Adipose tissue (tissue), 3 donors: Measurements from ENCODE around the gene IZUMO4. TPM values are rescaled to one million over a fixed set of nuclear protein-coding genes. Genes with fewer than 3 reads are reported as not detected.

Source experiments
- H3K27ac ChIP-seq: one replicate; pipeline ENCODE4 v1.5.1; 2013; ENCODE audit warnings: low read depth, low read length
- WGBS, 3 donors: extraction: QIAGEN DNeasy Blood & Tissue Kit; methylation state at CpG; one replicate each; pipeline ENCODE4 v1.1.7; 2013; 5-methylcytosine and 5-hydroxymethylcytosine counted together
- polyA plus RNA-seq, 3 donors: library from polyadenylated mRNA; stranded (reverse); fragments of 200-250 nt; gene quantifications; one replicate each; pipeline ENCODE4 v1.2.3, GENCODE V29; 2013
- donor health status: healthy with polysubstance abuse.
- donor health status: Bipolar disorder and iron deficiency.
- donor health status: healthy.

The IZUMO4 gene
- polyA plus RNA-seq, 3 donors: 6.5 to 18.7 (median 17.0) TPM

GRCh38 chr19:2097886-2098327, 1.2 kb downstream of the IZUMO4 start:
- H3K27ac ChIP-seq: no peak overlapping the region
- WGBS, 3 donors: 68 to 83% (median 79%) methylated on average over 23 of the region's 23 CpGs

- no peak overlapping the region for H3K27ac ChIP-seq
- 79 to 81% (median 81%) methylated on average over 16 of the region's 16 CpGs for WGBS, 3 donors
Measured at GRCh38 chr19:2099054-2099501, 2.4 kb downstream of the IZUMO4 start.

GRCh38 chr19:2099937-2100718, 3.4 kb downstream of the IZUMO4 start:
- 92% methylated on average over 38 to 39 of the region's 39 CpGs for WGBS, 3 donors
- no peak overlapping the region for H3K27ac ChIP-seq

- WGBS, 3 donors: 84 to 95% (median 94%) methylated on average over 11 of the region's 11 CpGs
- no peak overlapping the region for H3K27ac ChIP-seq
Measured at GRCh38 chr19:2100719-2101061, 4.0 kb downstream of the IZUMO4 start.

- H3K27ac ChIP-seq: no peak overlapping the region
- 88 to 91% (median 89%) methylated on average over 43 to 45 of the region's 45 CpGs for WGBS, 3 donors
Measured at GRCh38 chr19:2101417-2102335, 5.0 kb downstream of the IZUMO4 start.

- 70 to 93% (median 87%) methylated on average over 20 of the region's 20 CpGs for WGBS, 3 donors
- no peak overlapping the region for H3K27ac ChIP-seq
Measured at GRCh38 chr19:2103045-2103707, 6.5 kb downstream of the IZUMO4 start.

GRCh38 chr19:2108251-2109016, 11.7 kb downstream of the IZUMO4 start:
- H3K27ac ChIP-seq: no peak overlapping the region
- 92 to 94% (median 93%) methylated on average over 23 of the region's 23 CpGs for WGBS, 3 donors

- WGBS, 3 donors: 83 to 90% (median 88%) methylated on average over 31 of the region's 31 CpGs
- no peak overlapping the region for H3K27ac ChIP-seq
Measured at GRCh38 chr19:2109046-2109864, 12.5 kb downstream of the IZUMO4 start.

GRCh38 chr19:2110822-2111221, 14.1 kb downstream of the IZUMO4 start:
- WGBS, 3 donors: 91 to 96% (median 94%) methylated on average over 13 of the region's 13 CpGs
- H3K27ac ChIP-seq: no peak overlapping the region

- H3K27ac ChIP-seq: no peak overlapping the region
- WGBS, 3 donors: 92 to 93% (median 93%) methylated on average over 22 of the region's 22 CpGs
Measured at GRCh38 chr19:2111425-2111824, 14.7 kb downstream of the IZUMO4 start.

- H3K27ac ChIP-seq: no peak overlapping the region
- 90 to 92% (median 91%) methylated on average over 20 of the region's 20 CpGs for WGBS, 3 donors
Measured at GRCh38 chr19:2111886-2112285, 15.2 kb downstream of the IZUMO4 start.

GRCh38 chr19:2112516-2113320, 16.0 kb downstream of the IZUMO4 start:
- H3K27ac ChIP-seq: no peak overlapping the region
- 82 to 90% (median 86%) methylated on average over 23 of the region's 23 CpGs for WGBS, 3 donors

GRCh38 chr19:2113439-2114211, 16.9 kb downstream of the IZUMO4 start:
- no peak overlapping the region for H3K27ac ChIP-seq
- 88 to 90% (median 88%) methylated on average over 19 to 24 of the region's 24 CpGs for WGBS, 3 donors

GRCh38 chr19:2114218-2114617, 17.5 kb downstream of the IZUMO4 start:
- H3K27ac ChIP-seq: no peak overlapping the region

GRCh38 chr19:2114821-2115220, 18.1 kb downstream of the IZUMO4 start:
- no peak overlapping the region for H3K27ac ChIP-seq
- 93 to 95% (median 94%) methylated on average over 18 to 21 of the region's 21 CpGs for WGBS, 3 donors

More at GRCh38 chr19:2114218-2114617, 17.5 kb downstream of the IZUMO4 start:
- WGBS, 3 donors: 88 to 90% (median 90%) methylated on average over 9 of the region's 9 CpGs

- WGBS, 3 donors: 95 to 97% (median 97%) methylated on average over 19 to 25 of the region's 25 CpGs
- H3K27ac ChIP-seq: no peak overlapping the region
Measured at GRCh38 chr19:2115324-2115723, 18.6 kb downstream of the IZUMO4 start.
